ENCODE results near the gene BSX. TPM values are rescaled to one million over a fixed set of nuclear protein-coding genes. Genes with fewer than 3 reads are reported as not detected.

Gene BSX
- total and polyA plus RNA-seq, 11 donors: not detected

- no peaks in the 10 kb centered on the region for H3K36me3 ChIP-seq
- H3K27ac ChIP-seq: no peak overlapping the region
- DNase-seq: no peak
- no peaks in the 10 kb centered on the region for H3K4me1 ChIP-seq
- TF ChIP-seq, protein P1, sequence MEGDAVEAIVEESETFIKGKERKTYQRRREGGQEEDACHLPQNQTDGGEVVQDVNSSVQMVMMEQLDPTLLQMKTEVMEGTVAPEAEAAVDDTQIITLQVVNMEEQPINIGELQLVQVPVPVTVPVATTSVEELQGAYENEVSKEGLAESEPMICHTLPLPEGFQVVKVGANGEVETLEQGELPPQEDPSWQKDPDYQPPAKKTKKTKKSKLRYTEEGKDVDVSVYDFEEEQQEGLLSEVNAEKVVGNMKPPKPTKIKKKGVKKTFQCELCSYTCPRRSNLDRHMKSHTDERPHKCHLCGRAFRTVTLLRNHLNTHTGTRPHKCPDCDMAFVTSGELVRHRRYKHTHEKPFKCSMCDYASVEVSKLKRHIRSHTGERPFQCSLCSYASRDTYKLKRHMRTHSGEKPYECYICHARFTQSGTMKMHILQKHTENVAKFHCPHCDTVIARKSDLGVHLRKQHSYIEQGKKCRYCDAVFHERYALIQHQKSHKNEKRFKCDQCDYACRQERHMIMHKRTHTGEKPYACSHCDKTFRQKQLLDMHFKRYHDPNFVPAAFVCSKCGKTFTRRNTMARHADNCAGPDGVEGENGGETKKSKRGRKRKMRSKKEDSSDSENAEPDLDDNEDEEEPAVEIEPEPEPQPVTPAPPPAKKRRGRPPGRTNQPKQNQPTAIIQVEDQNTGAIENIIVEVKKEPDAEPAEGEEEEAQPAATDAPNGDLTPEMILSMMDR (IDR thresholded peaks at IDR 0.05): no peak
- no peak for TF ChIP-seq POLR2A (IDR thresholded peaks at IDR 0.05)
- H3K9me3 ChIP-seq: no peaks in the 10 kb centered on the region
- peaks cover 0 to 71% (median 13%) of the 10 kb centered on the region in 9 donors for H3K27me3 ChIP-seq
- H3K4me3 ChIP-seq: no peak overlapping the region
- no peak for ATAC-seq
- WGBS, 4 donors: 8 to 25% (median 18%) methylated on average over 3 of the region's 3 CpGs
- intact Hi-C loops (cut with DNase I): no loop called here
These were observed 13.9 kb upstream of the BSX start for GRCh38 chr11:122995526-122995925.

DNA sequence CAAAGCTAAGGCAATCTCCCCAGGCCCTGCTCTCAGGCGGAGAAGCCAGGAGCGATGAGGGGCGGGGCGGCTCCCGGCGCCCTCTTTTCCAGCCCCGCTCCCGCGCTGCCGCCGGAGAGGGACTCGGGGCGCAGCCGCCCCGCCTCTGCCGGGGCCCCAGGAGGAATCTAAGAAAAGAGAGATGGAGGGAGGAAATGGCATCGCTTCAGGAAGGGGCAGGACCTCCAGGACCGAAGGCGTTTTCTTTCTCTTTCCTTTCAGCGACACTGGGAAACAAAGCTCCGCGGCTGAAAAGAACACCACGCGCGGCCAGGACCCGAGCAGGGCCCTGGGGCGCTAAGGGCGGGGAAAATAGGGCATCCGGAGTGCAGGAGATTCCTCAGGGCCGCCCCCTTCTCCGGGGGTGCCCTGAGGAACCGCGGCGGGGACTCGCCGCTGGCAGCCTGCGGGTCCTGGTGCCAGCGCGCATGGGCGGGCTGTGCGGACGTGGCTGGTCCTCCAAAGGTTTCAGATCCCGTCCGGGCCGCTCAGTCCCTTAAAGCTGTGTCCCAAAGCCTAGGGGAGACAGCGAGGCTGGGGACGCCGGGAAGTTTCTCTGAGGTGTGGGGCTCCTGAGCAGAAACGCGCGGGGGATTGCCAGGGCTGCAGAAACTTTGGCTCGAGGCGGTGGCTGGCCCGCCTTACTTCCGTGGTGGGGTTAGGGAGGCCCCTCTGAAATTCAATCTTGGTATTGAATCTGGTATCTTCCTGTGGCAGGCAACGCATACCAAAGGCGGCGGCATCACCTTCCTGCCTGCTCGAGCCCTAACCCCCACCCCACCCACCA lies 2.8 kb upstream of the BSX start:
- ATAC-seq: peak in 1 of 4 donors; percentile 32
- Histone ChIP-seq H3K27ac (no peak overlapping the region), H3K9me3 (no peaks in the 10 kb centered on the region), H3K27me3 (peaks cover 40 to 97% (median 84%) of the 10 kb centered on the region in 9 donors), H3K4me3 (peak overlapping the region; percentile 19 to 74 (median 56)), H3K36me3 (no peaks in the 10 kb centered on the region), H3K4me1 (peaks cover 0 to 19% (median 9%) of the 10 kb centered on the region in 12 donors)
- 0 to 2% (median 1%) methylated on average over 33 to 59 of the region's 59 CpGs for WGBS, 4 donors
- intact Hi-C loops (cut with DNase I): no loop called here
- DNase-seq: no peak
- TF ChIP-seq, protein P1 (IDR thresholded peaks at IDR 0.05): no peak
- no peak for TF ChIP-seq POLR2A (IDR thresholded peaks at IDR 0.05)

GRCh38 chr11:122983438-122984185 lies 2.0 kb upstream of the BSX start:
- 8 to 12% (median 10%) methylated on average over 24 to 26 of the region's 26 CpGs for WGBS, 4 donors
- TF ChIP-seq, protein P1 (IDR thresholded peaks at IDR 0.05): no peak
- no peak for TF ChIP-seq POLR2A (IDR thresholded peaks at IDR 0.05)
- peaks cover 47 to 100% (median 92%) of the 10 kb centered on the region in 9 donors for H3K27me3 ChIP-seq
- no peaks in the 10 kb centered on the region for H3K9me3 ChIP-seq
- H3K4me3 ChIP-seq: peak overlapping the region; percentile 19 to 74 (median 56)
- no peaks in the 10 kb centered on the region for H3K36me3 ChIP-seq
- intact Hi-C loops (cut with DNase I): no loop called here
- peak in 1 of 4 donors; percentile 45 for ATAC-seq
- no peak overlapping the region for H3K27ac ChIP-seq
- no peak for DNase-seq
- H3K4me1 ChIP-seq: peaks cover 0 to 19% (median 9%) of the 10 kb centered on the region in 12 donors

Measured in heart left ventricle (tissue), 16 donors.